NCI-H82 treated with DMSO at 0.1 percent for 48 hours (cell line): Measurements from ENCODE around the gene HCRTR1.
A peak's percentile ranks its signal among the peaks of the same experiment; 100 is the strongest.

Experiments used
- DNase-seq: peaks from one replicate; lab custom pipeline; 2025; ENCODE audit not compliant: unreplicated experiment; lab: John Stamatoyannopoulos, UW

HCRTR1 gene

DNA sequence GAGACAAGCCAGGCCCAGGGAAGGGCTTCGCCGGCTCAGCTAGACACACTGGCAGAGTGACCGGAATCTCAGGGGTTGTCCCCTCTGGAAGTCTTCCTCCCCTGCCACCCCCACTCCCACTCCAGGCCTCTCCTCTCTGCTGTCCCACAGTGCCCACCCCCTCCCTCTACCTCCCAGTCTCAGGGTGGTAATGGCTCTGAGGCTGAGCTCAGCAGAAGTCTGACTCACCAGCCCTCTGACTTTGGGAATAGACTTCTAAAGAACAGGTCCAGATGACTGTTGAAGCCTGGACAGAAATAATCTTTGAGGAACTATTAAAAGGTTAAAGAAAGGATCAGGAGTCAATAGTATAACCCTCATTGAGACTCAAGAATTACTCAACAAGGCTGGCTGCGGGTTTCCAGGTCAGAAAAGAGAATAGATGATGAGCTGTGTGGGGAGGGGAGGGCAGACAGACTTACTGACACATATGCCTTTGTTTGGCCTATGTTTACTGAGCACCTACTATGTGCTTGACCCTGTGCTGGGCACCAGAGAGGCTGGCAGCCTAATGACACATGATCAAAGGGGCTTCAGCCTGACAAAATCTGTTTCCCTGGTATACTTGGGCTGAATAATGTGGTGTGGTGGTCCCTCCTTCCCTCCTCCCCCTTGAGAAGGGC lies 8.2 kb downstream of the HCRTR1 start:
- DNase-seq: no peak

DNA sequence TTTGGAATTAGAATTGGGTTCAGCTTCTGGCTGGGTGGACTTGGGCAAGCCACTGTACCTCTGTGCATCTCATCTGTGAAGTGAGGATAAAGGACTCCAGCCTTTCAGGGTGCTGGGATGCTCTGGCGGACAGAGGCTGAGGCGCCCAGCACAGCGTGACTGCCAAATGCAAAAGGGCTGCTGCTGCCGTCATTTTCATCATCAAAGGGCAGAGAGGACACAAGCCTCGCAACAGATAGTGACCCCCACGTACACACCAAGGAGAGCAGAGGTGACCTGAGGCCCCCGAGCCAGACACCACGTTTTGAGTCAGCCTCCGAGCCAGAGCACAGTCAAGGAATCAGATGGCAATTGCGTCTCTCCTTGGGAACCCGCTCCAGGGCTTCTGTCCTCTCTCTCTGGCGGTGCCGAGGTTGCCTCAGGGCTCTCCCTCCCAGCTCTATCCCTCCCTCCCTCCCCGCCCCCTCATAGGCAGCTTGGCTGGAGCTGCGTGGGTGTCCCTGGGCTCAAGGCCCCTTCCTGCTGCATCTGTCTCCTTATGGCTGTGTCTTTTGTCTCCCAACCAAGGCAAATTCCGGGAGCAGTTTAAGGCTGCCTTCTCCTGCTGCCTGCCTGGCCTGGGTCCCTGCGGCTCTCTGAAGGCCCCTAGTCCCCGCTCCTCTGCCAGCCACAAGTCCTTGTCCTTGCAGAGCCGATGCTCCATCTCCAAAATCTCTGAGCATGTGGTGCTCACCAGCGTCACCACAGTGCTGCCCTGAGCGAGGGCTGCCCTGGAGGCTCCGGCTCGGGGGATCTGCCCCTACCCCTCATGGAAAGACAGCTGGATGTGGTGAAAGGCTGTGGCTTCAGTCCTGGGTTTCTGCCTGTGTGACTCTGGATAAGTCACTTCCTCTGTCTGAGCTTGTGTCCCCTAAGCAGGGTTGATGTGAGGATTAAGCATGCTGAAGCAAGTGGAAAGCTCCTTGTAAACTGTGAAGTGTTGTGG lies 9.0 kb downstream of the HCRTR1 start:
- DNase-seq: no peak

DNA sequence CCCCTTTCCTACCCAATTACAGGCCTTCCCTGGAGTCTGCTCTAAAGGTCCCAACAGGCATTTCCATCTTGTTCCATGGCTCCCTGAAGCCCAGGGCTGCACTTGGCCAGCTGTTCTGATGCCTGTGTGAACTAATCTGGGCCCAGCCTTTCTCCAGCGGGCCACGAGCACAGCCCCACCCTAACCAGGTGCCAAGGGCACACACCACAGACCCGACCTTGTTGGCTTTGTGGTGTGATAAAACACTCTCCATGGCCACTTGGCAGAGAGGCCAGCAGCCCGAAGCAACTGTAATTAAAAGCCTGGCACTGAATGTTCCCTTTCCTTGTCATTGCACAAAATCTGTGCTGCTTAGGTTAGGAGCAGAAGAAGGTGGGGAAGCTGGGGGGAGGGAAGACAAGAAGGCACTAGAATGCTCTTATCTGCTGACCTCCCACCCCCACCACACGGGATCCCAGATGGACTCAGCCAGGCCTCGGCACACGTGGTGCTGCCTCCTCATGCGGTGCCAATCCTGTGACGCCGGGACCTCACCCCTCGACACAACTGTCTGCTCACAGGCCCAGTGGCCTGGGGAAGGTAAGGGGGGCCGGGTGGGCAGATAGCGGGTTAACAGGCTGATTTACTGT lies 9.9 kb downstream of the HCRTR1 start:
- peak; percentile 25 for DNase-seq

DNA sequence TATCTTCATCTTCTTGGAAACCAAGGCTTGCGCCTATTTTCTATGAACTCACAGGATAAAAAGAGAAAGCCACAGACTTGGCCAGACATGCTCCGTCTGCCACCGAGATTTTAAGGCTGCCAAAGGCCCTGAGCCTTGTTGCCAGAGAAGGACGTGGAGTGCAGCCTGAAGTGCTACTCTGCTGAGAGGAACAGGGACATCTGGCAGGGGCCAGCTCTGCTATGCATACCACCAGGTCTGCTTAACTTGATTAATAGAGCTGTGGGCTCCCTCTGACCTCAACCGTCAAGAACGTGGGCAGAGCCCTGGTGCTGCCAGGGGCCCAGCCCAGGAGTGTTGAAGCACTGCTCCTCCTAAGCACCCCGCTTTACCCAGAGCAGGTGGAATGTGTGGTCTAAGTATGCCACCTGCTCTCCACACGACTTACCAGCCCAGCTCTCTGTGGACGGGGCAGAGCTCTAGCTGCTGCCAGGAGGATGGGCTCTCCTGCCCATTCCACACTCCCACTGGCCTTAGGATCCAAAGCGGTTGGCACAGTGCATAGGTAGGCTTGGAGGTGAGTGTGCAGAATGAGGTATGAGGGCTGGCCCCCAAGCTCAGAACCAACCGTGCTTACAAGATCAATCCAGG lies 10.6 kb downstream of the HCRTR1 start:
- DNase-seq: peak; percentile 18

DNA sequence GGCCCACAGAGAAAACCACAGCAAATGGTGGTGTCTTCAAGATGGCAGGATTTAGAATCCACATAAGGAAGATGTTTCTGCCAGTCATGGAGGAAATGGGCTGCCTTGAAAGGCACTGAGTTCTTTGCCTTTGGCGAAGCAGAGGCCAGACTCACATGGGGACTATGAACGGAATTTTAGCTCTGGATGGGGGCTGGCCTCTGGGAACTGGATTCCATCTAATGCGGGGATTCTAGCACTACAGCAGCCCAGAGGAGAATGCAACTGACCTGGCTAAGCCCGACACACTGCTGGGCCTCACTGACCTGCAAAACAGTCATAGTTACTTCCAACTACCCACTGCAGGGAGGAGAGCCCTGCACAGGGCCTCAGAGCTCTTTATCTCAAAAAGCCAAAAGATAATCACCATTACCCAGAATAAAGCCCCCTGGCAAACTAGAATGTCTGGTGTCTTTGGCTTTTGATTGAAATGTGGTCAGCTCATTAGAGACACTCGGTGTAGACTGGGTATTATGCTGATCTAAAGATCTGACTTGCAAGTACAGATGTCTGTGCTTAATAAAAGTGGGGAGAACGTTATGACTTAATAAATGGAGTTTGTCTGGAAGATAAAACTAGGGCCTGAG lies 11.6 kb downstream of the HCRTR1 start:
- no peak for DNase-seq

DNA sequence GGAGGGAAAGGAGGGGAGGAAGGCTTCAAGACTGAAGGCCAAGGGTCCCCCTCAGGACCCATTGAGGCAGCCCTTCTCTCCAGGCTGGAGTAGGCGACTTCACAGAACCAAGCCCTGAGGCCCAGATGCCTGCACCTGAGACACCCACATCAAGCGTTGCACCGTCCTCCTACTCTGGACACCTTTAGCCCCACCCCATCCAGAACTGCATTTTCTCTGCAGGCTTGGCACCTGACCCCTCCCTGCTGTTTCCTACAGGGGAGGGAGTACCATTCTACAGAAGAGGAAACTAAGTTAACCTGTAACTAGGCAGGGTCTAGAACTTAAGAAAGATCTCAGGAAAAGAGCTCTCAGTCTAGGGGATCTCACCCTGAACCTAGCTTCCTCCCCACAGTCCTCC lies 15.2 kb downstream of the HCRTR1 start:
- no peak for DNase-seq

DNA sequence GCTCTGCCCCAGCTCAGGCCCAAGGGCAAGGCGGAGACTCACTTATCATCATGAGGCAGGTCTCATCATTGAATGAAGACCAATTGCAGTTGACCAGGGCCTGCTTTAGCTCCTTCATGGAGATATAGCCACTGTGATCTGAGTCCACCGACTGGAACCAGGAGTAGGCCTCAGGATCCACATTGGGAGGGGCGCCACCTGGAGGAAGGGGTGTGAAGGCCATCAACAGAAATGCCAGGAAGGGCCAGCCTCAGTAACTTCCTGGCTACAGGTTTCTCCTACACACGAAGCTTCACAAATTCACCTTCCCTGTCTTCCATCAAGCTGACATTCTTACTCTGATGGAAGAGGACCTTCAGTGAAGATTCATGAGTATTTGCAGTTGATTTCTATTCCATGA lies 15.6 kb downstream of the HCRTR1 start:
- no peak for DNase-seq

DNA sequence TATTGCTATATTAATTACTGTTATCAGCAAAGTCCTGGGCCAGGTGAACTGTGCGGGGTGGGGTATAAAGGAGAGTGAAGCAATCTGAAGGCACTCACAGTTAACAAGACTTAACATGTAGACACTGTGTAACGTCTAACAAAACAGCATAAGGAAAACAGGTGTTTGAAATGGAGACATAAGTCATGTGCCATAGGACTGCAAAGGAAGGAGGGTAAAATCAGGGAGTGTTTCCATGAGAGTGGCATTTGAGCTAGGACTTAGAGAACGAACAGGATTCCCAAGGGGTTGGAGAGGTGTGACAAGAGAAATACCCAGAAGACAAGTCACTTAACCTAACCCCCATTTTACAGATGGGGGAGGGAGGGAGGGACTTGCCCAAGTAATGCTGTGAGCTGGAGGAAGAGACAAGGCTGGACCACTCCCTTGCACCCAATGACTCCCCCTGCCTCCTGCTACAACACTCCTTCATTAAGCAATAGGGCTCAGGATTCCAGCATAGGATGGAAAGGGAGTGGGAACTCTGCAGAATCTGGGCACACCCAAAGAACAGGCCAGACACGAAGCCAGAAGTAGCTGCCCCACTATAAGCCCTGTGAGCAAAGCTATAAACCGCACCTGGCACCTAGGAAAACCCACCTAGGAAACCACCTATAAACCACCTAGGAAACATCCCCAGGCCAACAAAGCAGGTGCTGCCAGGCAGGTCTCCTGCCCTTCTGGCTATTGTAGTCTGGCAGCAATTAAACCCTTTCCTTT lies 20.6 kb downstream of the HCRTR1 start:
- no peak for DNase-seq

DNA sequence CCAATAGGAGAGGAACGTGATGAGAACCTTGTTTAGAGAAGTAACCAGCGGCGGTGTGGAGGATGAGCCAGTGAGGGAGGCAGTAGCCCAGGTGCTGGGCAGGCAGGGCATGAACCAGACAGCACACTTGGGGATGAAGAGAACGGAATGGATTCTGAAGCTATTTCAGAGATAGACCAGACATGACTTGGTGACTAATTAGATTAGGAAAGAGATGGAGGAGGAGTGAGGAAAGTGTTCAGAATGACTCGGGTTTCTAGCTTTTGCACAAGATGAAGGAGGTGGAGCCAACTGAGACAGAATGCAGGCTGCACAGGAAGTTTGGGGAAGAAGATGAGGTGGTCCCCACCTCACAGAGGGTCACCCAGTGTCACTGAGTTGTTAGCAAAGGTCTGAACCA lies 22.1 kb downstream of the HCRTR1 start:
- DNase-seq: no peak

DNA sequence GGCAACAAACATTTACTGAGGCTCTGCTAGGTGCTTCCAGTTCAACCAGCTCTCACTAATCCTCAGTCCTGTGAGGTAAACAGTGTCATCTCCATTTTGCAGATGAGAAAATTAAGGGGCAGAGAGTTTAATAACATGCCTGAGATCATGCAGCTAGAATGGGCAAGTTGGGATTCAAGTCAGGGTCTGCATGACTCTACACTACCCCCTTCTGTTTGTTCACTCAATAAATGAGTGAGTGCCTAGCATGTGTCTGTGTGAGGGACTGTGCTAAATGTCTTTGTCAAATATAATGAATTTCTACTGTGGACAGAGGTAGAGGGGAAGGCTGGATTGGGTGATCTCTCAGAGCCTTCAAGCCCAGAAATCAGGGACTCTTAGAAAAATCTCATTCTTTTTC lies 22.7 kb downstream of the HCRTR1 start:
- no peak for DNase-seq

DNA sequence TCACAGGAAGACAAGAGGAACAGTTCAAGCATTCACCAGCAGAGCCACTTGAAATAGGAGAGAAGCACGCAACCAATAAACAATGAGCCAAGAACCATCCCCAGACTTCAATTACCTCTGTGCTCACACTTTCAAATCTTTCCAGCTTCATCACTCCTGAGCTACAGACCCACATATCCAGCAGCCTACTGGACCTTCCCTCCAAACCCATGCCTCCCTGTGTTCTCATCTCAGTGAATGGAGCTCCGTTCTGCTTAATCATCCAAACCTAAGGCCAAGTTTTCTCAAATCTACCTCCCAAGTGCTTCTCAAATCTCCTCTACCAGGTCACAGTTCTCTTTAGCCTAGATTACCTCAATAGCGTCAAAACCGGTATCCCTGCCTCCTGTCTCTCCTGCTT lies 23.5 kb downstream of the HCRTR1 start:
- no peak for DNase-seq

DNA sequence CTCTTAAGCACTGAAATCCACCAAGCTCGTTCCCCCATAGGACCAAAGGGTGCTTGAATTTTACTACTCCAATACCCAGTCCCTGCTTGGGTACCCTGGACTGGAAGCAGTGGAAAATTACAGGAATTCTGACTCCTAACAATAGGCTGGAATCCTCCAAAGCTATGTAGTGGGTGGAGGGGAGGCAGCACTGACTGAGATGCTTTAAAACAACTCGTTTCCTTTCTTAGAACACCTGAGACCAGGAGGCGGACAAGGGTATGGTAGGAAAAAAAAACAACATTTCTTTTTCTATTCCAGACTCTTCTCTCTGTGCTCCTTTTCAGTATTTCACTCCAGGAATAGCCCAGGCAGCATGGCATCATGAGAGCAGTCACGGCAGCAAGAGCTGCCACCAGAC lies 24.9 kb downstream of the HCRTR1 start:
- DNase-seq: no peak

DNA sequence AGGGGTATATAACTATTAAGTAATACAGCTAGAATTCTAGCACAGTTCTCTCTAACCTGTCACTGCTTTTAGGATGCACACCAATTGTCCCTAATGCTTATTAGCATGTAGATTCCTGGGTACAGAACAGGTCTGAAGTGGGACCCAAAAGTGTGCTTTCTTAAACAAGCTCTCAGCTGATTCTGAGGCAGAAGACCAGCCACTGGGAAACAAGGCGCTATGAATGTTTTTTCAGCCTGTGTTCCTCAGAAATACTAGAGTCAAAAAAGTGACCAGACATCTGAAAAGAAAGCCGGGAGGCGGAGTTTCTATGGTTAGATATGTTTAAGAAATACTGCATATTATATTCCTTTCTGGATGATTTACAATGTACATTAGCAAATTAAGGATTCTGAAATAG lies 25.4 kb downstream of the HCRTR1 start:
- DNase-seq: no peak

DNA sequence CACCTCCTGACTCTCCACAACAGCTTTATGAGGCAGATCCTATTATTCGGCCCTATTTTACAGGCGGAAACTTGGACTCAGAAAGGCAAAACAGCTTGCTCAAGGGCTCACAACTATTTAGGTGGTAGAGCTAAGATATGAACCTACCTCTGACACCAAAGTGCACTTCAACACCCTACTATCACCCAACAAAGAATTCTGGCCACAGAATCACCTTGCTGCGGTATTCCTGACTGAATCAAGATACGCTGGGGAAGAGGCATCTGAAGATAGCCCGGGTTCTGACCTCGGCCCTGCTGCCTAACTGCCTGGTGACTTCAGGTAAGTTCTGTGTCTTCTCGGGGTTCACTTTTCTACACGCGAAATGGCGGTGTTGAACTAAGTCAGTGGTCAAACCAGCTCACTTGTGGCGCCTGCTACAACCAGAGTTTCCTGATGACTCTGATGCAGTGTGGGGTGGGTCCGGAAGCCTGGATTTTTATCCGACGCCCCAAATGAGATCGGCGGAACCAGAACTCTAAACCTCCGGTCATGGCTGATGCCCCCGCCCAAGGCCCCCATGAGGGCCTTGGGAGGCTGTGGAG lies 26.6 kb downstream of the HCRTR1 start:
- DNase-seq: no peak

DNA sequence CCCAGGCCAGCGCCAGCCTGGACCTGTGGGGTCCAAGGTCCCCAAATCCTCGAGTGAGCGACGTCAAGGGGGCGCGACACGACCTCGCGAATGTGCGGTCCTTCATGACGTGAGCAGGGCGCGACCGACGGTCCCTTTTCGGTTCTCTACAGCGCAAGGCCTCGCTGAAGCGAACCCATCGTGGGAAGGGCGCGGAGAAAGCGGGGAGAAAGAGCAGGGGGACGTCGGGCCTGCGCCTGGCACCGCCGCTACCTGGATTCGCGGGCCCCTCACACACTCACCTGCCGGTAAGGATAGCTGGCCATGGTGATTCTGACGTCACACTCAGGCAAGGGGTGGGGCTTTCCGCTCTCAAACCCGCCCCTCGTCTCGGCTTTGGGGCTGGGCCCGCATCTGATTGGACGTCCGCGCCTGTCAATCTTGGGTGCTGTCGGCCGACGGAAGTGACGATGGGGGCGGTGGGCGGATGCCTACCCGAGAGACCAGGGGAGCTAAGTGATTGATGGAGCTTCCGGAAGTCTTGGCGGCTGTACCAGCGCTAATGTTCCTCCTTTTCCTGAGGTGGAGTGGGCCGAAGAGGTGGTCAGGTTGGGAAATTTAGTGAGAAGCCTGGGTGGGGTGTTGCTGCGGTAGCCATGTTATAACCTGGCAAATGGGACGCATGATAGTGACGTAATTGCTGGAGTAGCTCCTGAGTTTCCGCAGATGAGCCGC lies 27.2 kb downstream of the HCRTR1 start, which contains the start of gene PEF1:
Gene PEF1 (minus strand): TSS at position 317 of the 714 bp plus-strand sequence. CDS start 12 bp downstream, at position 305.
- peak; percentile 99 for DNase-seq

DNA sequence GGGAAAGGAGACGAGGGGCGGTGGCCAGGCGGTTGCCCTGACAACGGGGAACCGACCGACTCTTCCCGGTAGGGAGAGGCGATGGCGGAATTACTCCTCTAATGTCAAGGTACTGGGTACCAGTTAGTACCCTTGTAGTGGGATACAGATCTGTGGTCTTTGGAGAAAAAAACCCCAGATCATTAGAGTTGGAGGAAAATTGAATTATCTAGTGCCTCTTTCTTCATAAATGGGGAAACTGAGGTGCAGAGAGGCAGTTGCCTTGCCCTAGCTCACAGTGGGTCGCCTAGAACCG lies 27.7 kb downstream of the HCRTR1 start:
- DNase-seq: no peak

DNA sequence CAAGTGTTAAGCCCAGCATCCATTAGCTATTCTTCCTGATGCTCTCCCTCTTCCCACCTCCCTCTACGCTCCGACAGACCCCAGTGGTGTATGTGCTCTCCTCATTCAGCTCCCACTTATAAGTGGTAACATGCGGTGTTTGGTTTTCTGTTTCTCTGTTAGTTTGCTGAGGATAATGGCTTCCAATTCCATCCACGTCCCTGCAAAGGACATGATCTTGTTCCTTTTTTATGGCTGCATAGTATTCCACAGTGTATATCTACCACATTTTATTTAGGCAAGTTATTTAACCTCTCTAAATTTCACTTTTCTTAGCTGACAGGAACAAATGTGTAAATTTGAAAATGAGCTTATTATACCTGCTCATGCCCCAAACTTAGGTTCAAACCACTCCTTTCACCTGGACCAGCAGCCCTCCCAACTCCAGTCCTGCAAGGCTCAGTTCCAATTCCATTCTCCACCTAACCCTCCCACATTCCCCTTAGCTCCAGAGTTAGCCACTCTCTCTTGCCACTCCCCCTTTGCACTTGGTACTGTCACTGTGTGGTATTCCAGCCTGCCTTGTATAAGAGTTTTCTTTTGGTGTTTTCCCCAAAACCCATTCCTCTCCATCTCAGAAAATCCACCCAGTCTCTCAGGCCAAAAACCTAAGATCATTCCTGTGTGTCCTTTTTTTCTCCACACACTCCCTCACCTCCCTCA lies 28.9 kb downstream of the HCRTR1 start:
- DNase-seq: no peak

DNA sequence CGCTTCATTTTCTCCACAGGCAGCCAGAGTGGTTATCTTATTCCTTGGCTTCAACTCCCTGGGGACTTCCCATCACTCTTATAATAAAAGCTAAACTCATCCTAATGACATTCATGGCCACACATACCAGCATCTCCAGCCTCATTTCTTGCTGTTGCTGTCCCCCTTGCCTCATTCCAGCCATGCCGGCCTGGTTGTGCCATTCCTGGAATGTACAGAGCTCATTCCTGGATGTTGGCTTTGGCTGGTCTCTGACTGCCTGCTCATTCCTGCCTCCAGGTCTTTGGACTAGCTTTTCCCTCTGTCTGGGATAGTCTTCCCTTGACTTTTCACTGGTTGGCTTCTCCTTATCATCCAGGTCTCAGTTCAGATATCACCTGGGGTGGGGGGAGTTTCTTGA lies 29.6 kb downstream of the HCRTR1 start:
- DNase-seq: no peak

DNA sequence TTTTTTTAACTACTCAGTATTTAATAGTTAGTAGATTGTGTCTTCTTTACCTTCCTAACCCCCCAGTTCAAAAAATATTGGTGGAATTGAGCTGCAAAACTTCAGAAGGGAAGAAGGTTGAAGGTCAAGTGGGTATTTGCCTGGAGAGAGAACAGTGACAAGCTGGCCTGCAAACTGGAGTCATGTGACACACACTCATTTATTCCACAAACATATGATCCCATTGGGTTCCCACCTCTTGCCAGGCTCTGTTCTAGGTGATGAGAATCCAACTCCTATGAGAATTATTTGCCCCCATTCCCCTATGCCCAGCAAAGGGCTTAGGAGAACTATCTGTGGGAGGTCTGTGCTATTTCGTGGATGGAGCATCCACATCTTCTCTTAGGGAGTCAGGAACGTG lies 30.7 kb downstream of the HCRTR1 start:
- DNase-seq: no peak
